Adrenal gland (tissue), 12 donors: ENCODE data around the gene C1orf52. TPM values are rescaled to one million over a fixed set of nuclear protein-coding genes. Genes with fewer than 3 reads are reported as not detected.

Experiments used
- DNase-seq, 7 donors: peaks; one replicate each; pipeline ENCODE4 v3.0.0-alpha.2; 2019 to 2020
- H3K27ac ChIP-seq, 5 donors: fragments of 200-600 bp; sonication (generic) in 4 of 5; 1 replicate in 3 of 5; 2 replicates in 2 of 5; pipeline versions ENCODE4 v1.5.1 to v1.8.0; 2016 to 2020; ENCODE audit warnings: mild to moderate bottlenecking in 1 of 5
- H3K27me3 ChIP-seq: fragments of 200-600 bp; 2 replicates; pipeline ENCODE4 v1.8.0; 2021
- H3K36me3 ChIP-seq, 2 donors: fragments of 200-600 bp; replicated peaks in 1 of 2; 1 replicate in 1 of 2; 2 replicates in 1 of 2; pipeline versions ENCODE4 v1.5.1 to v1.8.0; 2018 to 2022
- H3K4me1 ChIP-seq, 2 donors: fragments of 200-600 bp; replicated peaks in 1 of 2; 1 replicate in 1 of 2; 2 replicates in 1 of 2; pipeline versions ENCODE4 v1.5.1 to v1.8.0; 2018 to 2021
- H3K4me3 ChIP-seq, 4 donors: fragments of 200-600 bp; sonication (generic) in 3 of 4; one replicate each; pipeline ENCODE4 v1.5.1; 2016 to 2018
- H3K9me3 ChIP-seq, 3 donors: fragments of 200-600 bp; sonication (generic) in 1 of 3; replicated peaks in 1 of 3; 1 replicate in 2 of 3; 2 replicates in 1 of 3; pipeline versions ENCODE4 v1.5.1 to v1.8.0; 2016 to 2021
- POLR2A ChIP-seq, 2 donors: fragments of 450-650 bp; IDR thresholded peaks; one replicate each; pipeline ENCODE4 v1.6.1; 2017; ENCODE audit warnings: antibody characterized with exemption in 2 of 2, mild to moderate bottlenecking in 2 of 2, moderate library complexity in 1 of 2
- WGBS, 4 donors: extraction: QIAGEN DNeasy Blood & Tissue Kit in 2 of 4; methylation state at CpG; one replicate each; pipeline versions ENCODE4 v1.1.5 to v1.1.7; 2013 to 2017; 5-methylcytosine and 5-hydroxymethylcytosine counted together
- intact Hi-C, 2 donors: fragments of 100-400 bp; cut with DNase I; formaldehyde crosslinking; loops; one replicate each; pipeline versions ENCODE4 v1.14.1 to v1.15.0; 2022 to 2023
- polyA plus RNA-seq, 3 donors: library from polyadenylated mRNA; stranded (reverse); fragments of 200-250 nt in 2 of 3; fragments of 350-450 nt in 1 of 3; fragmentation: Illumina TruSeq in 1 of 3; extraction: RNeasy Lipid Tissue Mini Kit (QIAGEN cat#74804) in 1 of 3; gene quantifications; one replicate each; pipeline ENCODE4 v1.2.3, GENCODE V29; 2013 to 2014
- total RNA-seq, 9 donors: library from RNA; depleted of rRNA in 4 of 9; stranded (reverse); fragments of >200 nt in 4 of 9; fragments of 120-200 nt in 1 of 9; fragmentation: NEBNext Ultra II Directional in 1 of 9; extraction: Animal tissue kit (Norgen Biotek cat#: 25700) in 1 of 9; gene quantifications; one replicate each; pipeline versions ENCODE4 v1.1.0 to v1.2.4, GENCODE V29; 2013 to 2023
- TF ChIP-seq, protein P1 (sequence below), 6 experiments: fragments of 450-650 bp in 4 of 6; fragments of 200-600 bp in 2 of 6; sonication (generic) in 1 of 6; IDR thresholded peaks; 1 replicate in 5 of 6; 2 replicates in 1 of 6; pipeline versions ENCODE4 v1.5.1 to v1.8.0; 2016 to 2021; ENCODE audit warnings: antibody characterized with exemption in 6 of 6, mild to moderate bottlenecking in 2 of 6, moderate library complexity in 1 of 6
- donor health status: healthy with polysubstance abuse.
- donor health status: Bipolar disorder and iron deficiency.
- donor health status: DM: yes; HTN: yes; CAD: no.
- donor health status: DM: no; HTN: no; CAD: no.
- donor health status: DM: no; HTN: no; CAD: no.
- donor health status: DM: yes; HTN: yes; CAD: no.

C1orf52 gene
- total and polyA plus RNA-seq, 12 donors, result 6.5 to 29.1 (median 18.1) TPM

DNA sequence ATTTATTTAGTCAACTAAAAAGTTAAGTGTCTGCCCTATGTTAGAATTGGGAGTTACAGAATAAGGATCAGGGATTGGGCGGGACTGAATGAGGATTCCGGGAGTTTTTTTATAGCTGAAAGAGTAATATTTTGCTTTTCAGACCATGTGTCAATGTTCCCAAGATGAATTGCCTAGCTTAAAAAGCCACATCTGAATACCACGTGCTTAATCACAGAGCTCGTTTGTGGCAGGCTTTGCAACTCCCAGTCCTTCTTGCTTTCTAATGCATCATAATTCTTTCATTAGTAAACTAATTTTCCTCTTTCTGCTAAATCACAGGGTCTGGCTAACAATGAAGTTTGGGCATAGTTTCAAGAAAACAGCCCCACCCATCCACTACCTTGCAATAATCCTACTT lies 21.2 kb upstream of the C1orf52 start:
- TF ChIP-seq POLR2A (IDR thresholded peaks at IDR 0.05), result no peak
- TF ChIP-seq, protein P1, sequence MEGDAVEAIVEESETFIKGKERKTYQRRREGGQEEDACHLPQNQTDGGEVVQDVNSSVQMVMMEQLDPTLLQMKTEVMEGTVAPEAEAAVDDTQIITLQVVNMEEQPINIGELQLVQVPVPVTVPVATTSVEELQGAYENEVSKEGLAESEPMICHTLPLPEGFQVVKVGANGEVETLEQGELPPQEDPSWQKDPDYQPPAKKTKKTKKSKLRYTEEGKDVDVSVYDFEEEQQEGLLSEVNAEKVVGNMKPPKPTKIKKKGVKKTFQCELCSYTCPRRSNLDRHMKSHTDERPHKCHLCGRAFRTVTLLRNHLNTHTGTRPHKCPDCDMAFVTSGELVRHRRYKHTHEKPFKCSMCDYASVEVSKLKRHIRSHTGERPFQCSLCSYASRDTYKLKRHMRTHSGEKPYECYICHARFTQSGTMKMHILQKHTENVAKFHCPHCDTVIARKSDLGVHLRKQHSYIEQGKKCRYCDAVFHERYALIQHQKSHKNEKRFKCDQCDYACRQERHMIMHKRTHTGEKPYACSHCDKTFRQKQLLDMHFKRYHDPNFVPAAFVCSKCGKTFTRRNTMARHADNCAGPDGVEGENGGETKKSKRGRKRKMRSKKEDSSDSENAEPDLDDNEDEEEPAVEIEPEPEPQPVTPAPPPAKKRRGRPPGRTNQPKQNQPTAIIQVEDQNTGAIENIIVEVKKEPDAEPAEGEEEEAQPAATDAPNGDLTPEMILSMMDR (IDR thresholded peaks at IDR 0.05), result no peak
- Histone ChIP-seq H3K9me3 (no peaks in the 10 kb centered on the region), H3K36me3 (no peaks in the 10 kb centered on the region), H3K27me3 (no peaks in the 10 kb centered on the region), H3K27ac (no peak overlapping the region), H3K4me1 (peaks cover 5 to 7% of the 10 kb centered on the region in 2 donors), H3K4me3 (no peak overlapping the region)
- intact Hi-C loops, result no loop called here
- no peak for DNase-seq
- WGBS, 4 donors, result 78 to 82% (median 79%) methylated on average over 4 of the region's 4 CpGs

DNA sequence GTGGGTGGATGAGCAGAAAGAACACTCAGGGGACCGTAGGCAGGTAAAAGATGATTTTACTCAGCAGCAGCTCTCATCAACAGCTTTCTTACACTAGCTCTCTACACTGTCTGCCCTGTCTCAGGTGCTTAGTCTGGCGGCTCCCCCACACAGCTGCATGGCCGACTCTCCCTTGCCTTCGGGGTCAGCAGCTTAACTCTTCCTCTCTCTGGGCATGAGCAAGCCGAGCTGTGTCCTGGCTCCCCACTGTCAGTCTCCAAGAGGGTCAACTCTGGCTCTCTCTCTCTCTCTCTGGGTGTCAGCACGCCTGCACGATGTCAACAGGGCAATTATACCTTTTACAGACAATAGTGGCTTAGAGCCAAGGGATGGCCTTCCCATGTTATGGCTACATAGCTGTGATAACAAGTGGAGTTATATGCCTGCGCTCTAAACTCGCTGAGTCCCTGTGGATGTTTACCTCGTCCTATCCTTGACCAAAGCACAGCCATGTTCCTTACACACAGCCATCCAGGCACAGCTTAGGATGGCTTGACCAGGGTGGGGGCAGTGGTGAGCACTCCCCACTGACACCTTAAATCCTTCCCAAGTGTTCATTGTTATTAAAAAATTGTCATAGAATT lies 20.1 kb upstream of the C1orf52 start:
- H3K27me3 ChIP-seq, result no peaks in the 10 kb centered on the region
- TF ChIP-seq POLR2A (IDR thresholded peaks at IDR 0.05), result no peak
- TF ChIP-seq, protein P1 (IDR thresholded peaks at IDR 0.05), result no peak
- peak overlapping the region; percentile 34 to 92 (median 89) for H3K27ac ChIP-seq
- WGBS, 4 donors, result 75 to 81% (median 79%) methylated on average over 9 to 10 of the region's 10 CpGs
- H3K36me3 ChIP-seq, result no peaks in the 10 kb centered on the region
- H3K9me3 ChIP-seq, result no peaks in the 10 kb centered on the region
- peaks cover 11 to 15% of the 10 kb centered on the region in 2 donors for H3K4me1 ChIP-seq
- DNase-seq, result peak in 3 of 7 donors; percentile 16 to 28 (median 26)
- intact Hi-C loops, result no loop called here
- H3K4me3 ChIP-seq, result no peak overlapping the region

GRCh38 chr1:85278853-85279314 lies 19.4 kb upstream of the C1orf52 start:
- peak overlapping the region in 2 of 4 donors; percentile 5 to 6 for H3K4me3 ChIP-seq
- H3K9me3 ChIP-seq, result no peaks in the 10 kb centered on the region
- H3K27me3 ChIP-seq, result no peaks in the 10 kb centered on the region
- peaks cover 12 to 22% of the 10 kb centered on the region in 2 donors for H3K4me1 ChIP-seq
- peak; percentile 73 to 86 (median 83) for DNase-seq
- WGBS, 4 donors, result 5 to 14% (median 9%) methylated on average over 2 of the region's 2 CpGs
- H3K36me3 ChIP-seq, result no peaks in the 10 kb centered on the region
- intact Hi-C loops, result no loop called here
- peak in 1 of 2 donors; percentile 72 for TF ChIP-seq POLR2A (IDR thresholded peaks at IDR 0.05)
- TF ChIP-seq, protein P1 (IDR thresholded peaks at IDR 0.05), result no peak
- peak overlapping the region; percentile 34 to 92 (median 89) for H3K27ac ChIP-seq

- no peaks in the 10 kb centered on the region for H3K9me3 ChIP-seq
- DNase-seq, result no peak
- H3K4me3 ChIP-seq, result no peak overlapping the region
- intact Hi-C loops, result no loop called here
- TF ChIP-seq POLR2A (IDR thresholded peaks at IDR 0.05), result no peak
- TF ChIP-seq, protein P1 (IDR thresholded peaks at IDR 0.05), result no peak
- H3K4me1 ChIP-seq, result peaks cover 12 to 33% of the 10 kb centered on the region in 2 donors
- WGBS, 4 donors, result 91 to 97% (median 93%) methylated on average over 4 of the region's 4 CpGs
- H3K27ac ChIP-seq, result peak overlapping the region in 1 of 5 donors; percentile 91
- H3K27me3 ChIP-seq, result no peaks in the 10 kb centered on the region
- no peaks in the 10 kb centered on the region for H3K36me3 ChIP-seq
These were observed 18.3 kb upstream of the C1orf52 start for GRCh38 chr1:85277802-85278201.
